CD4-positive, alpha-beta T cell treated with Interleukin-15 for 1 hour (primary cell): Measurements from ENCODE around the gene MVB12B.

Experiments used
- DNase-seq: peaks from one replicate; pipeline ENCODE4 v3.0.0-alpha.2; 2020

Gene MVB12B

DNA sequence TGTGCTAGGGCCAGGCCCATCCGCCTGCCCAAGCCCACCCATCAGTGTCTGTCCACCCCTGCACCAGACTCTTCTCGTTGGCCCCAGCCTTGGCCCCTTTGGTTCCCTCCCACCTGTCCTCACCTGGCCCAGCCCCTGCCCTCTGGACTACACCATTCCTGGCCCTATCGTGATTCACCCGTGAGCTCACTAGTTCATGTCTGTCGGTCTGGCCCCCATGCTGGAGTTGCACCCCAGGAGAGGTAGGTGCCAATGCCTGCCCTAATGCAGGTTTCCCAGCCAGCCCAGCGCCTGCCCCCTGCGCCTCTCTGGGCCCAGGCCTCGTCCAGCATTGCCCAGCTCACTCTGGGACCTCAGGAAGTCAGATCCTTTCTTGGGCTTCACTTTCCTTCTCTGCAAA, 171.7 kb downstream of the MVB12B start:
- no peak for DNase-seq

DNA sequence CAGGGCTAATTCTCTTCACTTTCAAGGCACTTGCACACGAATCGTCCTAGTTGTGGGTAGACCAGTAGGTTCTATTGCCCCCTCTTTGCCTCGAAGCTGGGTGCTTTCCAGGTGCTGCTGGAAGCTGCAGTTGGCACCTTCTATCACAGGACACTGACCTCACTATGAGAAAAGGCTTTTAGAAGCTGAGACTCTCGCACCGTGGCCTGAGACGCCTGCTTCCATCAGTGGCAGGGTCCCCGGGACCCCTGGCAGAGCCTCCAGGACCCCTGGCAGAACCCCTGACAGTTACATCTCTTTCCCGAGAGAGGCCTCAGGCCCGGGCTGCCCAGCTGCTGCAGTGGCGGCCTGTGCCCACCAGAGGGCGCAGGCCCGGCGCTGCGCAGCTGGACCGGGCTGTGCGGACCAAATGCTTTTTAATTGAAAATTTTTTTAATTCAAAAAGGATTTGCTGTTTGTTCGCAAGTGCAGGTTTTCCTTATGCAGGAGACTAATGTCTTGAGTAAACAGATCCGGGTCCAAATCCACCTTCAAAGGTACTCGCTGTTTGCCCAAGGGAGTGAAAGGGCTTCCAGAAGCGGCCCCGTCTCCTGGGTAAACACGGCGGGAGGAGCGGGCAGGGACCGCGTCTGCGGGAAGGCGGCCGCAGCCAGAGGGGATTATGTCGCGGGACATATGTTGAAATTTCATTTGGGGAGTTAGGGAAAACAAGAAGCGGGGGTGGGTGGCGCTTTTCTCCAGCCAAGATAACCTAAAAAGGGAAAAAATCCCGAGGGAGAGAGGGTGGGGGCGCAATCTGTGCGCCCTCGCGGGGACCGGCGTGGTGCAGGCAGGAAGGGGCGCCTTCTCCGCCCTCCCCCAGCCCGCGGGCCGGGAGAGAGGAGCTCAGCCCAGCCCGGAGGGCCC, 172.6 kb downstream of the MVB12B start:
- no peak for DNase-seq

DNA sequence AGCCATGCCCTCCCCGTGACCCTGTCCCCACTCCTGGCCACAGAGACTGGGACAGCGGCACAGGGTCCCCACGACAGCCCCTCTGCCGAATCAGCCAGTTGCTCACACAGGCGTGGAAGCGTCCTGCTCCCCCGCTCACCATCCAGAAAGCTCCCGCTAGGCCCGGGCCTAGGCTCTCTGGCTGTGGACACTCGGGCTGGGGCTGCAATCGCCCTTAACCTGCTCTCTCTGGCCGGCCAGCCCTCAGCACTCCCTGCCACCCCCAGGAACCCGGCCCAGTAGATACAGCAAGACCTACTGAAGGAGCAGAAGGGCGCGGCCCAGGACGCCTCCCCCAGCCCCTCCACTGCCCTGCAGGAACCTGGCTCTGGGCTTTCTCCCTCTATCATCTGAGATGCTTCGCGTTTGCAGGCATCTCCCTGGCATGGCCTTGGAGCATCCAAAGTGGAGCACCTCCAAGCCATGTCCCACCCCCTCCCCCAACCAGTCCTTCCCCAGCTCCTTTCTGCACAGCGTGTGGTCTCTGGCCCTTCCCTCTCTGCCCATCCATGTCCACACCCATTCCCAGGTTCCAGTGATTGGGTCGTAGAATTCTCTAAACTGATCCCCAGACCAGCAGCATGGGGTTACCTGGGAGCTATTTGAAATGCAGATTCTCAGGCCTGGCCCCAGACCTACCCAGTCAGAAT, 173.4 kb downstream of the MVB12B start:
- no peak for DNase-seq

DNA sequence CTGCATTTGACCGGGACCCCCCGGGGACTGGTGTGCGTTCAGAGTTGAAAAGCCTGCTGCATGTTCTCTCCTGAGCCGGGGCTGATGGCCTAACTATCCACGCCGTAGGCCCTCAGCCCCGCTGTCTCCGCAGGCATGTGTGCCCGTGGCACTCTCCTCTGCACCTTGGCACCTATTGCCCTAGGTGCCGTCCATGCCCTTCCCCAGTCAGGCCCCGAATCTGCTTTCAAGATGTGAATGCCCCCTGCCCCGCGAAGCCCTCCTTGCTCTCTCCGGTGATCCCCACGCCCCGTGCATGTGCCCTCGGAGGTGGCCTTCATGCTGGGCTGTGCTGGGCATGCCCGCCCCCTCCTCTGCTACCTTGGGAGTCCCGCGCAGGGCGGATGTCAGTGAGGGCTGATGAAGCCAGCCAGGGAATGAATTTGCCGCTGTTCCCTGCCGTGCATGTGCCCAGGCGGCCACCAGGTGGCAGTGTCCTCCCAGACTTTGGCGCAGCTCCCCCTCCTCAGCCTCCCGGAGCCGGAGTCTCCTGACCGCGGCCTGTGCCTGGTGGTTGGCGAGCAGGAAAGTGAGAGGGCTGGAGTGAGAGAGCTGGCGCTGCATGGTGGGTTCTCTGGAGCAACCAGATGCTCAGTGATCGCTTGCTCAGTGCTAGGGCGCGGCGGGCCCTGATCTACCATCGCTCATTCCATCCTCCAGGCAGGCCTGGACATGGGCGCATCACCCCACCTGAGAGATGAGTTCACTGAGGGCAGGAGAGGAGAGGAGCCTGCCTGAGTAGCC, 174.2 kb downstream of the MVB12B start:
- DNase-seq: peak; percentile 62

DNA sequence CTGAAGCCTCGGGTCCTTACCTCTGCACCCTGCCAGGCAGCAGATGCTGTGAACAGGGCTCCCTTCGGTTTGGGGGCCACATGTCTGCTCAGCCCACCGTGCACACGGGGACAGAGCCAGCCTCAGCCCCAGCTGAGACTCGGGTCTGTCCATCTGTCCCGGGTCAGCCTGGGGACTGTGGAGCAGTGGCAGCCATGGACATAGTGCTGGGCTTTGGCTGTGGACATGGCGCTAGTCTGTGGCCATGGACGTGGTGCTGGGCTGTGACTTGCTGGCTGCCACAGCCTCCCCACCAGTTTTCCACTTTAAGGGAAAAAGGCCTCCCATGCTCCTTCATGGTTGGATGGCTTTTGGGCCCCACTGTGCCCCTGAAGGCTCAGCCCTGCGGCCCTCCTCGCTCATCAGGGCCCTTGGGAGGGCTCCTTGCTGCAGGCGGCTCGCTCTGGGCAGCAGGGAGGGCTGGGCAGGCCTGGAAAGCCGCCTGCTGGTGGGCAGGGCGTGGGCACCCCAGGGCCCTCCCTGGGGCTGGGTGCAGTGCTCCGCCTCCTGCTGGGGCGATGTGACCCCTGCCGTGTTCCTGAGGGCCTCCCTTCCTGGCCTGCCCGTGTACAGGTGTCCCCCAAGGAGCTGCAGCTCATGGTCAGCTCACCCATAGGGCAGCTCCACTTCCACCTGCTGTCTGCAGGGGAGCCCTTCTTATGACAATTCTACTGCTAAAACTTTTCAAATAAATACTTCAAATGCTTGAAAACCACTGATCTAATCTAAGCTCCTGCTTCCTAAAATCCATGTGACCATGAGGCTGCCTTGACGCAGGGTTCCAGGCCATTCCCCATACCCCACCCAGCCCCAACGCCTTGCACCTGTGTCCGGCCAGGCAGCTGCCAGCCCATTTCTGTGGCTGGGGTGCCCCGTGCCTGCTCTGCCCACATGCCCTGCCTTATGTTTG, 175.0 kb downstream of the MVB12B start:
- no peak for DNase-seq

DNA sequence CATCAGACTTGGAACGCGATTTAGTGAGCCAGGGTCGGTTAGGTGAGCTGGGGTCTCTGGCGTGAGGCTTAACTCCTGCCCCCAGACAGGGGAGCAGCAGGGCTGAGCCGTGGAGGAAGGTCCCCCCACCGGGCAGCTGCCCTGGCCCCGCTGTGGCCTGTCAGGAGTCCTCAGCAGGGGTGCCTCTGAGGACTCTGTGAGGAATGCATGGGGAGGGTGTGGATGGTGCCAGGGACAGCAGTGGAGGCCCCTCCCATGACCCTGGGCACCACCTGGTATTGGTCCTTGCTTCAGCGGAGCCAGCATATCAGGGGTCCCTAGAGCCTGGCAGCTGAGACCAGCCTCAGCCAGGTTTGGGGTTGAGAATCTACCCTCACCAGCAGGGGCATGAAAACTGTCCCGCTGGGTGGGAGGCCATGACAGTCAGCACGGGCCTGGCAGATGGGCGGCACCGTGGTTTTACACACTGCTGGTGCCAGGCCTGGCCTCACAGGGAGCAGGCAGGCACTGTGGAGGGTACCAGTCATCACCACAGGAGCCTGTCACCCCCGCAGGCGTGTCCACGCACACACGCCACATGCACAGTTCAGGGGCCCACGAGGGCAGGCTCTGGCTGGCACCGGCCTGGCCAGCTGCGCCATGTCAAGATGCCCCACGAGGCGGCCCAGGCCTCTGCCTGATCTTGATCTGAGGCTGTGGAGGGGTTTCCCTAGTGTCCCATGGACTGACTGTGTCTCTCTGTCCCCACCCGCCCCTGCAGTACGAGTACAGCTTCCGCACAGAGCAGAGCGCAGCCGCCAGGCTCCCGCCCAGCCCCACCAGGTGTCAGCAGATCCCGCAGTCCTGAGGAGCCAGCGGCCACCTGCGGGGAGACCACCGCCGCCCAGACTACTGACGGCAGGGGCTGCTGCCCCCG, 176.0 kb downstream of the MVB12B start:
- DNase-seq: no peak

DNA sequence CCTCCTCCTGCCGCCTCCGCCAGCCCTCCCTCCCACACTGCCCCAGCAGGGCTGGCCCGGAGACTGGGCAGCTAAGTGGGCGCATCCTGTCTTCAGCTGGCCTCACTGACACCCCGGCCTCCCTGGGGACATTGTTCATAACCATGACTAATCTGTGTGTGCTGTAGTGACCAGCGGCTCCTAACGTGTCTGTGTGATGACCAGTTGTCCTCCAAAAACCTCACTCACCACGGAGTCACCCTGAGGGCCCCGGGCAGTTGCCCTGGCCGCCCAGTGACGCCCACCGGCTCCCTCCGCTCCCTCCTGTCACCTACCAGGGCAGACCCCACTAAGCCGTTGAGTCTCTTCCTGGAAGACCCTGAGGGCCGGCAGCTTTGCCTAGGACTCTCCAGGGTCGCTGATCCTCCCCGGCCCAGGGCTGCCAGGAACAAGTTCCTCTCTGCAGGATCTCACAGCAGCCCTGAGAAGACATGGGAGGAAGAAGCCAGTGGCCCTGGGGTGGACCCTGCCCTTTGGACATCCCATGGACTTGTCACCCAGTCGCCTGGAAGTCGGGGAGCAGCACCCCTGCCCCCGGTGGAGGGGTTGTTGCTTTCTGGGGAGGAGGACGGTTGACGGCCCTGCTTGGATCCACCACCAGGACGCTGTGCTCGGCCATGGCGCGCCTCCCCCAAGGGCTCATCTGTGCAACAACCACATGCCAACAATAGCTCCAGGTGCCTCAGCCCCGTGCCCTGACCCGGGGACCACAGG, 176.9 kb downstream of the MVB12B start:
- DNase-seq: no peak

DNA sequence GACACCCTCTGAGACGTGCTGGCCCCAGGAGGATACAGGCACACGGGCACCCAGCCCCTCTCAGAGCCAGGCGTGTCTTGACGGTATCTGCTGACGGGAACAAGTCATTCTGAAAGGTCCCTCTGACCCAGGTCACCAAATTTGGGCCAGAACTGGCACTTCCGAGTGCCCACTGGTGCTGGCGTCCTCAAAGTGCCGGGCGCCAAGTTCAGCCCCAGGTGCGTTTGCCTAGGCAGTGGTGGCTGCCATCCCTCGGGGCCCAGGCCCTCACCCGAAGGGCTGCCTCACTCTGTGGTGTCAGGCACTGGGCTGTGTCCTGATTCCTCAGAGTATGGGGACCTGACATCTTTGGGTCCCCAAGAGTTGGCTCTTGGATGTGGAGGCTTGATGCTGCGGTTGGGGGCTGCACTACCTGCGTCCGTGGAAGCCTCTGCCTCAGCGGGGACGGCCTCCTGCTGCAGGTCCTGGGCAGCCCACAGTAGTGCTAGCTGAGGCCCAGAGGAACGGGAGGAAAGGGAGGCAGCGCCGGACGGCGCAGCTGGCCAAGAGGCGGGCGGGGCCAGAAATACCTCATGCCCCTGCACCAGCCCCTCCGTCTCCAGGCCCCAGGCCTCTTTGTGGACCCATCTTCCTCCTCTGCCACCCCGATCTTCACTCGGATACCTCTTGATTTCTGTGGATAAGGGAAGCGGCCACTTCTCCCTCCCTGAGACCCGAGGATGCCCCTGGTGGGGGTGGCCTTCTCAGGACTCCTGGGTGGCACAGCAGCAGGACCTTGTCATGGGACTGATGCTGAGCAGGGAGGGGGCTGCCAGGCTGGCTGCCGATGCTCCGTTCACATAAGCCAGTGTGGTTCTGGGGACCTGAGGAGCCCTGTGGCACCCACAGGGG, 177.7 kb downstream of the MVB12B start:
- DNase-seq: no peak

DNA sequence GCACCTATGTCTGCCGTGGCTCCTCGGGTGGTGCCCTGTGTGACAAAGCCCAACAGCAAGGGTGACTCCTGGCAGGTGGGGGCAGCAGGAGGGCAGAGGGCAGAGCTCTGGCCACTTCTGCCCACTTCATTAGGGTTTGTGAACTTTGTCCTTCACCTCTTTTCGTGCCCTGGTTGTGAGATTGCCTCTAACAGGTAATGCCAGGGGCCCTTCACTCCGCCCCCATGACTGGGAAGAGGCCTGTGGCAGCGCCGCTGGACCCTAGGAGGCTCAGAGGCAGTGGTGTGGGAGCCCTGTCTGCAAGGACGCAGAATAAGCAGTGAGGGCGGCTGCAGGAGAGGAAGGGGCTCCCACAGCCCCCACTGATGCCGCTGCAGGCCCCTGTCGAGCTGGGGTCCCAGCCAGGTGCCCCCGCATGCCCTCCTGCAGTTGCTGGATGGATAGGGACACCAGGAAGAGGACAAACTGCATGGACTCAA, 178.4 kb downstream of the MVB12B start:
- no peak for DNase-seq

DNA sequence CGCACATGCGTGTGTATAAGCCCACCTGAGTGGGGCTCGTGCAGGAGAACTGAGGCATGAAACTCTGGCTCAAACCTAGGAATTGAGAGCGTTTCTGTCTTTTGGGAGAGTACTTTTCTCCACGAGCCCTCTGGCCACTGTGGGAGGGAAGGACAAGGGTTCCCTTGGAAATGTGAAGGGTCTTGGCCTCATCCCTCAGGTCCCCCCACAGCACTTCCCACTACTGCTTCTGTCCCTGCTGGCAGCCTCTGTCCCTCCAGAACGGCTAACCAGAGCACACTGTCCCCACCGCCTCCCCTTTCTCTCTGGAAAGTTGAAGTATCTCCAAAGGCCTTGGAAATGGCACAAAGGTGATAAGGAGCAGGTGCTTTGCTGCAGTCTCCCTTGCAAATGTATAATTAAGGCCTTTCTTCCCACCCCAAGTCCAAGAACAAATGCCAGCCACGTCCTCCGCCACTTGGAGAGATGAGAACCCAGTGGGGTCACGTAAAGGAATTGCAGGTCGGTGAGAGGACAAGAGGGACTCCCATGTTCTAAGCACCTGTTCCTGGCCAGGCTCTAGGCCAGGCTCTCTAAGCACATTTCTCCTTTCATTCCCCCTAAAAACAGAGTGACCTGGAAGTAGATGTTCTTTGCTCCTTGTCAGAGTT, 179.2 kb downstream of the MVB12B start:
- DNase-seq: no peak

DNA sequence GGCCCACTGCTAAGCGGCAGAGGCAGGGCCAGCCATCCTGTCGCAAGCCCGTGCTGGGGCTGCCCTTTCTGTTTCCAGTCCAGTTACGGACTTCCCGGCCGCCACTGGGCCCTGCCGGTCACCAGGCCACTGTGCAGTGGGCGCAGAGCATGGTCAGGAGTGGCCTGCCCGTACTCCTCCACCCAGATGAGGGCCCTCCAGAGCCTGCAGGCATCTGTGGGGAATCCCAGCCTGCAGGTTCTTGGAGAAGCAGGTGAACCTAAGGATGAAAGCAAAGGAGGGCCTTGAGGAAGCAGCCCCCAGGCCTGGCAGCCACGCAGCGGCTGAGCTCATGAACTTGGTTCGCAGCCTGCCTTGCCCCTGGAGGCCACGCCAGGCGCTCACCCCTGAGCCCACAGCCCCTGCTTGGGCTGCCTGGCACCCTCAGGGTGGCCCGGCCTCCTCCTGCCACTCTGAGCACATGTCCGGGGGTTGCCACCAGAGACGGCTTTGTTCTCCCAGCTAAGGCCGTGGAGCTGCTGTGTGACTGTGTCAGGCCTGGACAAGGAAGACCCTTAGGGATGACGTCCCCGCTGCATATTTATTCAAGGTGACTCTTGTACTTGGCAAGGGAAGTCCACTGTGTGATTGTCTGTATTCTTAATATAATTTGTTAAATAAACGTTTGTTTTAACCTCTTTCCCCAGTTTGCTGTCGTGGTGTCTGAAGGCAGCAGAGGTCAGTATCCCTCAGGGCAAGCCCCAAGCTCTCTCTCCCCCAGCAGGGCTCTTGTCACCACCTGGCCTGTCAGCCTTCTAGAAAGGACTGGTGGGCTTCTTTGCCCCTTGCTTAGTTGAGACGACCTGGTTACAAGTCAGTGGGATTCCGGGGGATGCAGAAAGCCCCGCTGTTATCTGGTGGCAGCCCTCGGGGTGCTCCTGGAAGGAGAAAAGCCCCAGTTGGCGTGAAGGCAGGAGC, 180.0 kb downstream of the MVB12B start:
- no peak for DNase-seq

DNA sequence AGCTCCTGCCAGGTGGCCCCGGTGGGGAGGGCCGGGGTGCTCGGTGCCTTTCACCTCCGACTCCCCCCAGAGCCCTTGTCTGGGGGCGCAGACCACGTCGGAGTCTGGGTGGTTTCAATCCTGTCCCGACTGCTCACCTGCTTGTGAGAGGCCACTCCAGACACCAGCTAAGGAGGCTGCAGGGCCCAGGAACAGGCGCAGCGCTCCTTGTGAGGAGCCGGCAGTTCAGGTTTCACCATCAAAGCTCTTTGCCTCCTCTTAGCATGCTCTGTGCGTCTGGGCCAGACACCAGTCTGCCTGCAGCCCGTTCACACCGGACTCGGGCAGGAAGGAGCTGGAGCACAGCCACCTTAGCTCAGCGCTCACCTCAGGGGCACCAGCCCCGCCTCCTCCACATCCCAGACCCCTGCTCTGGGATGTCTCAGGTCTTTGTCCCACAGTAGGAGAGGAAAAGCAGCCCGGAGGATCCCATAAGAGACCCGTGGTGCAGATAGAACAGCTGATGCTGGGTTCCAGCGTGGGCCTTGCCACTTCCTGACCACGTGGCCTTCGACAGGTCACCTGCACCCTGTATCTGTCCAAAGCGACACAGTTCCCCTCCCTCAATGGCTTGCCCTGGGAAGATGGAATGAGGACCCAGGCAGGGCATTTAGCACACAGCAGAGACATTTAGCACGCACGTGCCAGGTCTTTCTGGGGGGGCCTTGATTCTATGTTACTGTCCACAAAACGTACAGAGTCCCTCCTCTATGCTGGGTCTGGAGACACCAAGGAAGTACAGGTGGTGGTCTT, 180.9 kb downstream of the MVB12B start:
- DNase-seq: no peak

DNA sequence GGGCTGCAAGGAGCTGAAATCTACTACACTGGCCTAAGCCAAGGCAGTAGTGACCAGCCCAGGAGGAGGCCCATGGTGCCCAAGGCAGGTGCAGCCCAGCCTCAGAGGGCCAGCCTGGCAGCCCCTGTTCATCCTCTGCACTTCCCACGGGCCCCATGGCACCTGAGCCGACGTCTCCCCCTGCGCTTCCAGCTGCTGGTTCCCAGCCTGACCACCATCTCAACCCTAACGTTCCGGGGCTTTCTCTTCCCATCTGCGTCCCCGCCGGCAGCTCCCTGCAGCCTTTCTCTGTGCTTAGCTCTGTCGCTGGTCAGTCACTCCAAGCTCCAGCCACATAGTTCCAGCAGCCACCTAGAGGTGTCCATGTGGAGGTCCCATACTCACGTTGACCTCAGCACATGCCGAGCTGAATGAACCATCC, 181.6 kb downstream of the MVB12B start:
- DNase-seq: no peak

DNA sequence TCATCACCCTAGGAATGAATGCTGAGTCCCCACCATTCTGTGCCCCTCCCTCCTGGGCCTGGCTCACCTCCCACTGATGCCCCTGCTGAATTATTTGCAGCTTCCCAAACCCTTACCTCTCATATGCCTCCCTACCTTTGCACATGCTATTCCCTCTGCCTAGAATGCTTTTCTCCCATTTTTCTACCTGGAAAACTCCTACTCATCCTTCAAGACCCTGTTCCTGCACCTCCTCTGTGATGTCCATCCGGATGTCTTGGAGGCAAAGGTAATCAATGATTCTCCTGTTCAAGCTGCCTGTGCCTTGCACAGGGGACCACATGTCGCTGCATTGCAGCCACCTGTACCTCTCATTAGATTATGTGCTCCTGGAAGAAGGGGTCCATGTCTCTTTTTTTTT, 182.3 kb downstream of the MVB12B start:
- no peak for DNase-seq

DNA sequence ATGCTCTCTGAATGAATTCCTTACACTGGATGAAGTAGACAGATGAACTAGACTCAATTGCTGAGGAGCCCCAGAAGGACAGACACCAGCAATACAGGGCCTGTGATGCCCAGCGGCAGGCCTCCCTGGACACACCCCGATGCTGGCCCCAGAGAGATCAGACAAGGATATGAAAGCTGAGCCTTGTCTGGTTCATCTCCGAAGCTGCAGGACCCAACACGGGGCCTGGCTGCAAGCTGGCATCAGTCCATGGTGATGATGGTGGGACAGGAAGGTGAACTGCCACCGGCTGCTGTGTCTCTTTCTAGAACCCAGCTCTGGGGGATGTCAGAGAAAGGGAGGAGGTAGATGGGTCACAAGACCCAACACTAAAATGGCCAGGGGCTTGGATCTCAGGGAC, 183.1 kb downstream of the MVB12B start:
- DNase-seq: no peak

DNA sequence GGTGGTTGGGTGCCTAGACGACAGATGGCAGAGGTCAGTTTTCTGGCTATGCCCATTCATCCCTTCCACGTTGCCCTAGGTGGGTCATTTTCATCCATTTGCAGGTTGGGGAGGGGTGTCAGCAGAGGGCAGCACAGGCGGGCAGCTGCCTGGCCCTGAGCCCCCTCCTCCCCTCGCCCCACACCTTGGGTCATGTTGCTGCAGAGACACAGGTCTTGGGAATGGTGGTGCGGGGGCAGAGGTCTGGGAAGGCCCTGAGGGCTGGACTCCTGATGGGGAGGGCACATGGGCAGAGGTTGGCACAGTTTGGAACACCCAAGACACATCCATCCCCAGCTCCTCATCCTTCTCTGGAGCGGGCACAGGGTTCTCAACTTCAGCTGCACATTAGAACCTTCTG, 183.9 kb downstream of the MVB12B start:
- DNase-seq: no peak

DNA sequence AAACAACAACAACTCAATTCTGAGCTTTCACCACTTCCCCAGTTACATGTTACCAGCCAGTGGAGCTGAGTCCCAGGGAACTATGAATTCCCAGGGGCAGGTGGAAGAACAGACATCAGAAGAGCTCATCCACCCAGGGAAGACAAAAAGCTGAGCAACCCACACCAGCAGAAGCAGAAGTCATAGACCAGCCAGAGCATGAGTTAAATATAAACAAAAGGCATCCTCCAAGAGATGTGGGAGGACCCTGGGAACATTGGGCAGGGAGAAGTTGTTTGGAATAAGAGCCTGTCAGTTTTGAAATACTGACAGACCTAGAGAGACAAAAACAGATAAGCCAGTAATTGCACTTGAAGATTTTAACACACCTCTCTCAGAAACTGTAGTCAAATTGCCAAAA, 184.8 kb downstream of the MVB12B start:
- no peak for DNase-seq
